Natural killer cell (primary cell): ENCODE data around the gene TUBA1A. TPM values are rescaled to one million over a fixed set of nuclear protein-coding genes. Genes with fewer than 3 reads are reported as not detected.

Experiments
- ATAC-seq, 3 donors: fragments of 150-1000 bp in 2 of 3; fragments of 200-7000 bp in 1 of 3; cut with Tn5 transposase; 1 replicate in 1 of 3; 2 replicates in 2 of 3; pipeline ENCODE4 v1.10.0; 2021; ENCODE audit warnings: mild to moderate bottlenecking in 2 of 3, moderate library complexity in 2 of 3
- DNase-seq, 2 donors: peaks; one replicate each; pipeline versions ENCODE4 v3.0.0 to v3.0.0-alpha.2; 2013 to 2021; ENCODE audit warnings: mixed read lengths in 1 of 2
- H3K27ac ChIP-seq: one replicate; pipeline ENCODE4 v1.5.1; 2013; ENCODE audit warnings: mild to moderate bottlenecking, low read length
- H3K27me3 ChIP-seq: one replicate; pipeline ENCODE4 v1.6.1; 2013; ENCODE audit warnings: low read length; ENCODE audit not compliant: control insufficient read depth, insufficient read depth
- H3K36me3 ChIP-seq: one replicate; pipeline ENCODE4 v1.6.1; 2013; ENCODE audit warnings: low read length; ENCODE audit not compliant: control insufficient read depth, insufficient read depth
- H3K4me1 ChIP-seq: one replicate; pipeline ENCODE4 v1.6.1; 2013; ENCODE audit warnings: low read length; ENCODE audit not compliant: control insufficient read depth, insufficient read depth
- H3K4me3 ChIP-seq: one replicate; pipeline ENCODE4 v1.5.1; 2013; ENCODE audit warnings: low read length
- H3K9me3 ChIP-seq: one replicate; pipeline ENCODE4 v1.6.1; 2013; ENCODE audit warnings: low read length; ENCODE audit not compliant: control insufficient read depth, insufficient read depth
- H3K27ac Mint-ChIP-seq, 2 donors: one replicate each; pipeline ENCODE4 v1.8.0; 2022; ENCODE audit warnings: mild to moderate bottlenecking in 2 of 2, mixed read lengths in 2 of 2, moderate library complexity in 1 of 2
- H3K27me3 Mint-ChIP-seq, 2 donors: one replicate each; pipeline ENCODE4 v1.8.0; 2022; ENCODE audit warnings: low read depth in 2 of 2, mixed read lengths in 2 of 2
- H3K36me3 Mint-ChIP-seq: one replicate; pipeline ENCODE4 v1.8.0; 2022; ENCODE audit warnings: mixed read lengths
- H3K4me1 Mint-ChIP-seq, 2 donors: one replicate each; pipeline ENCODE4 v1.8.0; 2022; ENCODE audit warnings: mixed read lengths in 2 of 2
- H3K4me3 Mint-ChIP-seq: one replicate; pipeline ENCODE4 v1.8.0; 2022; ENCODE audit warnings: mild to moderate bottlenecking, moderate library complexity, mixed read lengths
- H3K9me3 Mint-ChIP-seq, 2 donors: one replicate each; pipeline ENCODE4 v1.8.0; 2022; ENCODE audit warnings: mixed read lengths in 2 of 2
- CTCF ChIP-seq: fragments of 200-600 bp; IDR thresholded peaks from one replicate; pipeline ENCODE4 v1.8.0; 2022; ENCODE audit warnings: antibody characterized with exemption
- WGBS: methylation state at CpG from one replicate; pipeline ENCODE4 v1.1.7; 2013; ENCODE audit warnings: missing lambda C conversion rate; ENCODE audit not compliant: insufficient coverage; 5-methylcytosine and 5-hydroxymethylcytosine counted together
- intact Hi-C: fragments of 100-400 bp; cut with micrococcal nuclease; formaldehyde crosslinking; loops from one replicate; pipeline ENCODE4 v1.14.2; 2022
- total RNA-seq, 4 donors: library from RNA; stranded (reverse); fragments of 120-200 nt in 1 of 4; gene quantifications; one replicate each; pipeline versions ENCODE4 v1.2.3 to v1.2.4, GENCODE V29; 2013 to 2022

TUBA1A gene
- total RNA-seq, 3 donors from 2014 or later (not counting 1 experiment from before 2014, with no cell fraction given) = 129 to 403 (median 182) TPM

GRCh38 chr12:49232940-49233841, 44.3 kb upstream of the TUBA1A start:
- peak overlapping the region; percentile 75 for H3K27ac ChIP-seq
- peaks cover 0 to 13% of the 10 kb centered on the region in 2 donors for H3K4me1 Mint-ChIP-seq
- H3K9me3 Mint-ChIP-seq = no peaks in the 10 kb centered on the region
- H3K9me3 ChIP-seq = no peaks in the 10 kb centered on the region
- intact Hi-C loops = no loop called here
- no peaks in the 10 kb centered on the region for H3K27me3 Mint-ChIP-seq
- peaks cover 19% of the 10 kb centered on the region for H3K4me1 ChIP-seq
- no peak for ATAC-seq
- H3K36me3 Mint-ChIP-seq = no peaks in the 10 kb centered on the region
- H3K36me3 ChIP-seq = no peaks in the 10 kb centered on the region
- TF ChIP-seq CTCF = no peak
- peak overlapping the region; percentile 68 for H3K4me3 Mint-ChIP-seq
- 71% methylated on average over 25 of the region's 25 CpGs for WGBS
- DNase-seq = no peak
- peak overlapping the region in 1 of 2 donors; percentile 84 for H3K27ac Mint-ChIP-seq
- no peak overlapping the region for H3K4me3 ChIP-seq
- no peaks in the 10 kb centered on the region for H3K27me3 ChIP-seq

- Histone ChIP-seq H3K4me1 (peaks cover 19% of the 10 kb centered on the region), H3K27ac (no peak overlapping the region), H3K36me3 (no peaks in the 10 kb centered on the region), H3K9me3 (no peaks in the 10 kb centered on the region), H3K4me3 (no peak overlapping the region), H3K27me3 (no peaks in the 10 kb centered on the region)
- Mint-ChIP-seq H3K9me3 (no peaks in the 10 kb centered on the region), H3K4me3 (no peak overlapping the region), H3K4me1 (peaks cover 0 to 13% of the 10 kb centered on the region in 2 donors), H3K27ac (no peak overlapping the region), H3K27me3 (no peaks in the 10 kb centered on the region), H3K36me3 (no peaks in the 10 kb centered on the region)
- 91% methylated on average over 8 of the region's 9 CpGs for WGBS
- intact Hi-C loops = no loop called here
- TF ChIP-seq CTCF = no peak
- DNase-seq = no peak
- no peak for ATAC-seq
These were observed 43.2 kb upstream of the TUBA1A start for GRCh38 chr12:49231878-49232655.

GRCh38 chr12:49230805-49231194, 41.9 kb upstream of the TUBA1A start:
- Mint-ChIP-seq H3K27ac (no peak overlapping the region), H3K27me3 (no peaks in the 10 kb centered on the region), H3K9me3 (no peaks in the 10 kb centered on the region), H3K36me3 (no peaks in the 10 kb centered on the region), H3K4me3 (no peak overlapping the region), H3K4me1 (peaks cover 0 to 13% of the 10 kb centered on the region in 2 donors)
- no peak overlapping the region for H3K27ac ChIP-seq
- DNase-seq = no peak
- H3K36me3 ChIP-seq = no peaks in the 10 kb centered on the region
- TF ChIP-seq CTCF = no peak
- intact Hi-C loops = no loop called here
- H3K9me3 ChIP-seq = no peaks in the 10 kb centered on the region
- no peak overlapping the region for H3K4me3 ChIP-seq
- WGBS = 82% methylated on average over 3 of the region's 3 CpGs
- H3K27me3 ChIP-seq = no peaks in the 10 kb centered on the region
- peak in 1 of 3 donors; percentile 30 for ATAC-seq
- peaks cover 19% of the 10 kb centered on the region for H3K4me1 ChIP-seq
